ENCODE results near the gene CAVIN2. TPM values are rescaled to one million over a fixed set of nuclear protein-coding genes. Genes with fewer than 3 reads are reported as not detected.

Gene CAVIN2
- total and polyA plus RNA-seq, 2 donors (not counting 3 experiments of a cell fraction or from before 2014, with no cell fraction given): 202 to 260 TPM

- no peak overlapping the region for H3K4me3 ChIP-seq (replicated peaks in 1 of 3; ENCODE audit: insufficient read depth in 1 of 3, low read depth in 1 of 3, low read length in 3 of 3)
- FAIRE-seq: no peak
- H3K4me1 ChIP-seq (ENCODE audit: control insufficient read depth, extremely low read depth, insufficient read depth, low read length): peaks cover 18% of the 10 kb centered on the region
- no peak overlapping the region for H3K9ac ChIP-seq (replicated peaks; ENCODE audit: extremely low read depth, insufficient read depth, low read length)
- intact Hi-C loops (cut with micrococcal nuclease) (no loop called here), dilution Hi-C loops (cut with MboI; ENCODE audit: extremely low pct_ligation_motif_present, low sequenced_read_pairs) (no loop called here)
- no peak overlapping the region for H3K27ac ChIP-seq (ENCODE audit: insufficient read depth, low read depth, low read length)
- H3K27me3 ChIP-seq (ENCODE audit: control insufficient read depth in 2 of 2, insufficient read depth in 2 of 2, low read length in 2 of 2): no peaks in the 10 kb centered on the region
- ChIA-PET POLR2A (no interaction called here), CTCF (interaction anchor here (1.5 kb wide), 1 partner anchor 286 kb away, joined by 10 read pairs; no protein-coding TSS in a partner anchor)
- no peak overlapping the region for H2AFZ ChIP-seq (ENCODE audit: low read depth, low read length)
- no TSS peak for BruUV-seq (replicated peaks)
- TF ChIP-seq POLR2A (IDR thresholded peaks at IDR 0.05; ENCODE audit: low read depth, low read length) (no peak), MYC (IDR thresholded peaks at IDR 0.05; ENCODE audit: low read depth, low read length) (no peak), MAX (IDR thresholded peaks at IDR 0.05; ENCODE audit: insufficient read depth, insufficient read length) (no peak), JUN (IDR thresholded peaks at IDR 0.05; ENCODE audit: borderline replicate concordance, insufficient read depth, insufficient read length, low read depth) (no peak), POLR2AphosphoS5 (IDR thresholded peaks at IDR 0.05; ENCODE audit: insufficient read depth, low read depth, low read length) (no peak), FOS (IDR thresholded peaks at IDR 0.05; ENCODE audit: borderline replicate concordance, insufficient read depth, low read length) (no peak), EZH2 (IDR thresholded peaks at IDR 0.05; ENCODE audit: borderline replicate concordance, low read depth, low read length, severe bottlenecking) (no peak), CTCF (IDR thresholded peaks at IDR 0.05; ENCODE audit: extremely low read depth in 1 of 2, insufficient read depth in 1 of 2, low read depth in 1 of 2, low read length in 2 of 2) (no peak), GATA2 (IDR thresholded peaks at IDR 0.05; ENCODE audit: insufficient read depth, insufficient read length, low read depth, low read length) (no peak)
- no peaks in the 10 kb centered on the region for H3K79me2 ChIP-seq (ENCODE audit: control insufficient read depth, insufficient read depth, low read length)
- no peak for DNase-seq (ENCODE audit: low read depth, low spot score)
- no peaks in the 10 kb centered on the region for H3K36me3 ChIP-seq (ENCODE audit: control insufficient read depth in 2 of 2, extremely low read depth in 1 of 2, insufficient read depth in 2 of 2, low read length in 2 of 2)
- H3K9me3 ChIP-seq (replicated peaks; ENCODE audit: control insufficient read depth, insufficient read depth, low read length): no peaks in the 10 kb centered on the region
- H3K4me2 ChIP-seq (ENCODE audit: insufficient read depth, low read length): no peak overlapping the region
- H4K20me1 ChIP-seq (replicated peaks; ENCODE audit: control insufficient read depth, extremely low read depth, insufficient read depth, low read length): no peaks in the 10 kb centered on the region
- H3K9me1 ChIP-seq (replicated peaks; ENCODE audit: control insufficient read depth, extremely low read depth, insufficient read depth, low read length): no peaks in the 10 kb centered on the region
Observed at GRCh38 chr2:191875859-191876258, 29.0 kb upstream of the CAVIN2 start.
